H1 (cell line): ENCODE data around the gene AGPAT3. TPM values are rescaled to one million over a fixed set of nuclear protein-coding genes. Genes with fewer than 3 reads are reported as not detected.
"Not testable (repeated sequence)": the region's sequence is repeated elsewhere in the genome, so short reads cannot be mapped to it uniquely, and the experiment has no call there.

Source experiments
- CTCF ChIA-PET: fragments of 300-600 bp; sonication (Branson Sonifier 250); formaldehyde crosslinking; loops from one replicate; lab custom pipeline; 2021; ENCODE audit not compliant: partially characterized antibody; lab: Charles Lee
- POLR2A ChIA-PET: fragments of 300-600 bp; sonication (Branson Sonifier 250); formaldehyde crosslinking; loops from one replicate; lab custom pipeline; 2021; ENCODE audit warnings: inconsistent platforms; ENCODE audit not compliant: partially characterized antibody; lab: Charles Lee
- DNase-seq, 2 experiments: peaks; one replicate each; pipeline versions ENCODE4 v3.0.0 to v3.0.0-alpha.2; 2010 to 2022; ENCODE audit warnings: low spot score in 2 of 2, low read depth in 1 of 2, mixed read lengths in 1 of 2
- FAIRE-seq: peaks from 2 replicates; lab custom pipeline; 2011; peaks lifted over from hg19 to GRCh38; lab: Jason Lieb, UNC
- H2AFZ ChIP-seq: 2 replicates; pipeline ENCODE4 v1.8.1; 2012; ENCODE audit warnings: low read length, inconsistent platforms
- H2AK5ac ChIP-seq: 2 replicates; pipeline ENCODE4 v1.6.1; 2013; ENCODE audit warnings: low read depth, low read length
- H2BK120ac ChIP-seq: replicated peaks from 2 replicates; pipeline ENCODE3; 2013; ENCODE audit warnings: low read depth, low read length, inconsistent platforms
- H2BK12ac ChIP-seq: 2 replicates; pipeline ENCODE4 v1.6.1; 2013; ENCODE audit warnings: low read depth, low read length
- H2BK15ac ChIP-seq: 2 replicates; pipeline ENCODE4 v1.6.1; 2013; ENCODE audit warnings: low read length
- H2BK20ac ChIP-seq: 2 replicates; pipeline ENCODE4 v1.6.1; 2013; ENCODE audit warnings: low read length
- H2BK5ac ChIP-seq: 2 replicates; pipeline ENCODE4 v1.6.1; 2013; ENCODE audit warnings: low read depth, low read length
- H3K14ac ChIP-seq: 2 replicates; pipeline ENCODE4 v1.6.1; 2013; ENCODE audit warnings: inconsistent platforms; ENCODE audit not compliant: insufficient read length
- H3K18ac ChIP-seq: 2 replicates; pipeline ENCODE4 v1.6.1; 2013; ENCODE audit warnings: low read length; ENCODE audit errors: extremely low read depth
- H3K23ac ChIP-seq: 2 replicates; pipeline ENCODE4 v1.6.1; 2013; ENCODE audit warnings: inconsistent platforms; ENCODE audit not compliant: insufficient read length
- H3K23me2 ChIP-seq: 2 replicates; pipeline ENCODE4 v1.6.1; 2013; ENCODE audit warnings: low read depth, low read length
- H3K27ac ChIP-seq: 2 replicates; pipeline ENCODE4 v1.6.1; 2011; ENCODE audit warnings: low read depth, low read length, inconsistent platforms
- H3K27me3 ChIP-seq, 4 experiments: replicated peaks in 1 of 4; 1 replicate in 1 of 4; 2 replicates in 3 of 4; pipeline versions ENCODE4 v1.6.1 to v1.8.1; 2011 to 2013; ENCODE audit warnings: low read length in 3 of 4, mild to moderate bottlenecking in 3 of 4, inconsistent platforms in 2 of 4, mixed read lengths in 2 of 4, moderate library complexity in 1 of 4; ENCODE audit not compliant: control insufficient read depth in 3 of 4, insufficient read depth in 3 of 4; ENCODE audit errors: extremely low read depth in 1 of 4
- H3K36me3 ChIP-seq, 4 experiments: 2 replicates each; pipeline versions ENCODE4 v1.6.1 to v1.8.1; 2011 to 2013; ENCODE audit warnings: mild to moderate bottlenecking in 4 of 4, low read length in 3 of 4, moderate library complexity in 2 of 4, control low read depth in 1 of 4, inconsistent platforms in 1 of 4; ENCODE audit not compliant: insufficient read depth in 4 of 4, control insufficient read depth in 2 of 4
- H3K4ac ChIP-seq: replicated peaks from 2 replicates; pipeline ENCODE3; 2013; ENCODE audit warnings: low read length, low read depth, mixed read lengths, inconsistent platforms; ENCODE audit not compliant: insufficient read length
- H3K4me1 ChIP-seq, 4 experiments: replicated peaks in 1 of 4; 1 replicate in 1 of 4; 2 replicates in 3 of 4; pipeline versions ENCODE4 v1.6.1 to v1.8.1; 2011 to 2013; ENCODE audit warnings: low read length in 3 of 4, inconsistent platforms in 2 of 4, mixed read lengths in 1 of 4; ENCODE audit not compliant: insufficient read depth in 4 of 4, control insufficient read depth in 3 of 4
- H3K4me2 ChIP-seq, 2 experiments: 2 replicates each; pipeline versions ENCODE4 v1.6.1 to v1.8.1; 2011 to 2013; ENCODE audit warnings: low read depth in 2 of 2, low read length in 2 of 2, control low read depth in 1 of 2, inconsistent platforms in 1 of 2, mild to moderate bottlenecking in 1 of 2; ENCODE audit not compliant: insufficient read depth in 1 of 2
- H3K4me3 ChIP-seq, 4 experiments: fragments of 200-600, 300-600 bp in 1 of 4; sonication (generic), shearing (Covaris generic), sonication (Bioruptor Twin) in 1 of 4; 2 replicates each; pipeline versions ENCODE4 v1.5.1 to v1.8.1; 2011 to 2016; ENCODE audit warnings: low read length in 4 of 4, low read depth in 3 of 4, control low read depth in 2 of 4, inconsistent platforms in 2 of 4, mild to moderate bottlenecking in 2 of 4, mixed read lengths in 1 of 4, moderate library complexity in 1 of 4; ENCODE audit not compliant: insufficient read depth in 2 of 4; ENCODE audit errors: extremely low read depth in 1 of 4
- H3K56ac ChIP-seq: replicated peaks from 2 replicates; pipeline ENCODE3; 2013; ENCODE audit warnings: low read depth, mild to moderate bottlenecking, mixed read lengths, low read length, inconsistent platforms; ENCODE audit not compliant: insufficient read length
- H3K79me1 ChIP-seq: 2 replicates; pipeline ENCODE4 v1.6.1; 2013; ENCODE audit warnings: low read depth, low read length, control low read depth
- H3K79me2 ChIP-seq, 2 experiments: 2 replicates each; pipeline versions ENCODE4 v1.6.1 to v1.8.1; 2012 to 2013; ENCODE audit warnings: low read length in 2 of 2, mild to moderate bottlenecking in 2 of 2, inconsistent platforms in 1 of 2; ENCODE audit not compliant: insufficient read depth in 2 of 2, control insufficient read depth in 1 of 2
- H3K9ac ChIP-seq, 4 experiments: replicated peaks in 1 of 4; 1 replicate in 1 of 4; 2 replicates in 3 of 4; pipeline versions ENCODE4 v1.6.1 to v1.8.1; 2011 to 2013; ENCODE audit warnings: low read depth in 3 of 4, low read length in 3 of 4, control low read depth in 2 of 4, mild to moderate bottlenecking in 2 of 4, moderate library complexity in 2 of 4, inconsistent platforms in 1 of 4; ENCODE audit errors: extremely low read depth in 1 of 4
- H3K9me3 ChIP-seq, 2 experiments: 2 replicates each; pipeline versions ENCODE4 v1.6.1 to v1.8.1; 2012 to 2013; ENCODE audit warnings: mild to moderate bottlenecking in 2 of 2, moderate library complexity in 2 of 2, control low read depth in 1 of 2, inconsistent platforms in 1 of 2, low read depth in 1 of 2, low read length in 1 of 2, mixed read lengths in 1 of 2; ENCODE audit not compliant: insufficient read depth in 2 of 2
- H4K20me1 ChIP-seq, 2 experiments: replicated peaks in 1 of 2; 2 replicates each; pipeline versions ENCODE3 to v1.8.1; 2011 to 2013; ENCODE audit warnings: inconsistent platforms in 2 of 2, low read length in 2 of 2, mild to moderate bottlenecking in 1 of 2; ENCODE audit not compliant: insufficient read depth in 2 of 2, control insufficient read depth in 1 of 2
- H4K5ac ChIP-seq: 2 replicates; pipeline ENCODE4 v1.6.1; 2013; ENCODE audit warnings: low read length, low read depth, mixed read lengths, inconsistent platforms; ENCODE audit not compliant: insufficient read length
- H4K8ac ChIP-seq: 2 replicates; pipeline ENCODE4 v1.8.0; 2013; ENCODE audit warnings: mild to moderate bottlenecking, moderate library complexity, low read length, inconsistent platforms; ENCODE audit not compliant: insufficient read depth; ENCODE audit errors: extremely low read depth
- H4K91ac ChIP-seq: replicated peaks from 2 replicates; pipeline ENCODE3; 2013; ENCODE audit warnings: low read length, mixed read lengths, inconsistent platforms; ENCODE audit not compliant: insufficient read length
- RAD21 ChIP-seq, 2 experiments: IDR thresholded peaks in 1 of 2; conservative IDR thresholded peaks in 1 of 2; 2 replicates each; pipeline ENCODE4 v1.6.1; 2011; ENCODE audit warnings: low read depth in 2 of 2, low read length in 2 of 2, improper control_type of control experiment in 1 of 2, inconsistent platforms in 1 of 2, mild to moderate bottlenecking in 1 of 2, moderate library complexity in 1 of 2
- WGBS, 2 experiments: shearing (Covaris generic) in 1 of 2; methylation state at CpG; one replicate each; pipeline versions ENCODE4 v1.1.6 to v1.1.7; 2013 to 2015; ENCODE audit warnings: low lambda C conversion rate in 2 of 2, mixed read lengths in 2 of 2, inconsistent platforms in 1 of 2, low coverage in 1 of 2, missing lambda C conversion rate in 1 of 2; ENCODE audit not compliant: insufficient replicate concordance in 2 of 2, insufficient coverage in 1 of 2, insufficient read length in 1 of 2; ENCODE audit errors: extremely low coverage in 1 of 2, missing lambda C conversion rate in 1 of 2; 5-methylcytosine and 5-hydroxymethylcytosine counted together
- polyA plus RNA-seq, 7 experiments: library from polyadenylated mRNA; depleted of rRNA in 3 of 7; stranded (reverse) in 5 of 7; unstranded in 2 of 7; fragments of >200 nt in 5 of 7; fragments of 200-250 nt in 2 of 7; gene quantifications; 1 replicate in 5 of 7; 2 replicates in 1 of 7; 4 replicates in 1 of 7; pipeline versions ENCODE4 v1.2.1 to v1.2.3, GENCODE V29; 2011 to 2013; ENCODE audit warnings: missing spikeins in 2 of 7, mixed read lengths in 2 of 7
- total RNA-seq: library from RNA; stranded (reverse); fragmentation: NEBNext Ultra II Directional; extraction: Animal tissue kit (Norgen Biotek cat#: 25700); gene quantifications from 2 replicates; pipeline ENCODE4 v1.2.1, GENCODE V29; 2021
- TF ChIP-seq, protein P1 (sequence below), 3 experiments: IDR thresholded peaks; 1 replicate in 2 of 3; 2 replicates in 1 of 3; pipeline versions ENCODE4 v1.5.1 to v1.6.1; 2011; ENCODE audit warnings: low read length in 3 of 3, mild to moderate bottlenecking in 3 of 3, inconsistent platforms in 2 of 3, low read depth in 1 of 3, moderate library complexity in 1 of 3; ENCODE audit not compliant: insufficient read depth in 1 of 3; ENCODE audit errors: control extremely low read depth in 1 of 3

The AGPAT3 gene
- total and polyA plus RNA-seq, 2 of the 8 experiments (the other 6 are each of a cell fraction or from before 2014, with no cell fraction given): 5.8 to 7.3 TPM

DNA sequence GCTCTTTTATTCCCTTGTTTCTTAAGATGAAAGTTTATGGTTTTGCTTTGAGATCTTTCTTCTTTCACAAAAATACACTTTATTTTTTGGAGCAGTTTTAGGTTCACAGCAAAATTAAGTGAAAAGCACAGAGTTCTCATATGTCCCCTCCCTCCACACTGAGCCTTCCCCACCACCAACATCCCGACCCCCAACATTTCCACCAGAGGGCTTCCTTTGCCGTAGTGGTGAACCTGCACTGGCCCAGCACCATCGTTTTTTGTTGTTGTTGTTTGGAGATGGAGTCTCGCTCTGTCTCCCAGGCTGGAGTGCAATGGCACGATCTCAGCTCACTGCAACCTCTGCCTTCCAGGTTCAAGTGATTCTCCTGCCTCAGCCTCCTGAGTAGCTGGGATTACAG is 20.1 kb upstream of the AGPAT3 start:
- H3K23ac ChIP-seq, H4K20me1 ChIP-seq, H3K27me3 ChIP-seq, H2BK20ac ChIP-seq, FAIRE-seq, H2BK5ac ChIP-seq, H3K79me1 ChIP-seq, H3K9me3 ChIP-seq, H2AK5ac ChIP-seq, H3K4me3 ChIP-seq, H2BK12ac ChIP-seq, H3K56ac ChIP-seq, H4K8ac ChIP-seq, H3K4me1 ChIP-seq, H4K91ac ChIP-seq, H3K36me3 ChIP-seq, H4K5ac ChIP-seq, POLR2A ChIA-PET, H3K4me2 ChIP-seq, H3K27ac ChIP-seq, H3K18ac ChIP-seq, H2BK15ac ChIP-seq, H3K23me2 ChIP-seq, H3K4ac ChIP-seq, H3K79me2 ChIP-seq, H2BK120ac ChIP-seq, H3K14ac ChIP-seq, DNase-seq, H3K9ac ChIP-seq, H2AFZ ChIP-seq: not testable (repeated sequence)
- CTCF ChIA-PET: interaction anchor here (0.9 to 10.4 kb wide), 8 partner anchors 10 to 110 kb away, joined by 3 to 73 read pairs (median 4); no protein-coding TSS in a partner anchor
- 74% methylated on average over 5 of the region's 5 CpGs; no CpG with 5 or more reads in 1 of the 2 experiments for WGBS, 2 experiments
- TF ChIP-seq, protein P1, sequence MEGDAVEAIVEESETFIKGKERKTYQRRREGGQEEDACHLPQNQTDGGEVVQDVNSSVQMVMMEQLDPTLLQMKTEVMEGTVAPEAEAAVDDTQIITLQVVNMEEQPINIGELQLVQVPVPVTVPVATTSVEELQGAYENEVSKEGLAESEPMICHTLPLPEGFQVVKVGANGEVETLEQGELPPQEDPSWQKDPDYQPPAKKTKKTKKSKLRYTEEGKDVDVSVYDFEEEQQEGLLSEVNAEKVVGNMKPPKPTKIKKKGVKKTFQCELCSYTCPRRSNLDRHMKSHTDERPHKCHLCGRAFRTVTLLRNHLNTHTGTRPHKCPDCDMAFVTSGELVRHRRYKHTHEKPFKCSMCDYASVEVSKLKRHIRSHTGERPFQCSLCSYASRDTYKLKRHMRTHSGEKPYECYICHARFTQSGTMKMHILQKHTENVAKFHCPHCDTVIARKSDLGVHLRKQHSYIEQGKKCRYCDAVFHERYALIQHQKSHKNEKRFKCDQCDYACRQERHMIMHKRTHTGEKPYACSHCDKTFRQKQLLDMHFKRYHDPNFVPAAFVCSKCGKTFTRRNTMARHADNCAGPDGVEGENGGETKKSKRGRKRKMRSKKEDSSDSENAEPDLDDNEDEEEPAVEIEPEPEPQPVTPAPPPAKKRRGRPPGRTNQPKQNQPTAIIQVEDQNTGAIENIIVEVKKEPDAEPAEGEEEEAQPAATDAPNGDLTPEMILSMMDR (IDR thresholded peaks at IDR 0.05; ENCODE audit: control extremely low read depth in 1 of 3, insufficient read depth in 1 of 3, low read depth in 1 of 3, low read length in 3 of 3): peak; percentile 22 to 54 (median 43)
- TF ChIP-seq RAD21 (IDR thresholded peaks at IDR 0.05 in 1 of 2, conservative IDR thresholded peaks at IDR 0.05 in 1 of 2; ENCODE audit: low read depth in 2 of 2, low read length in 2 of 2): peak; percentile 44 to 58
